ENCODE measurements around the gene CFAP58.

GRCh38 chr10:104456802-104457542 lies 103.3 kb downstream of the CFAP58 start:
- no peak for TF ChIP-seq CTCF (IDR thresholded peaks at IDR 0.05)
- TF ChIP-seq EZH2 (IDR thresholded peaks at IDR 0.05; ENCODE audit: borderline replicate concordance, insufficient read depth, low read depth, low read length, poor library complexity, severe bottlenecking): no peak

Measured in B cell (primary cell).